ENCODE data around the gene LDLRAD4.

The LDLRAD4 gene

DNA sequence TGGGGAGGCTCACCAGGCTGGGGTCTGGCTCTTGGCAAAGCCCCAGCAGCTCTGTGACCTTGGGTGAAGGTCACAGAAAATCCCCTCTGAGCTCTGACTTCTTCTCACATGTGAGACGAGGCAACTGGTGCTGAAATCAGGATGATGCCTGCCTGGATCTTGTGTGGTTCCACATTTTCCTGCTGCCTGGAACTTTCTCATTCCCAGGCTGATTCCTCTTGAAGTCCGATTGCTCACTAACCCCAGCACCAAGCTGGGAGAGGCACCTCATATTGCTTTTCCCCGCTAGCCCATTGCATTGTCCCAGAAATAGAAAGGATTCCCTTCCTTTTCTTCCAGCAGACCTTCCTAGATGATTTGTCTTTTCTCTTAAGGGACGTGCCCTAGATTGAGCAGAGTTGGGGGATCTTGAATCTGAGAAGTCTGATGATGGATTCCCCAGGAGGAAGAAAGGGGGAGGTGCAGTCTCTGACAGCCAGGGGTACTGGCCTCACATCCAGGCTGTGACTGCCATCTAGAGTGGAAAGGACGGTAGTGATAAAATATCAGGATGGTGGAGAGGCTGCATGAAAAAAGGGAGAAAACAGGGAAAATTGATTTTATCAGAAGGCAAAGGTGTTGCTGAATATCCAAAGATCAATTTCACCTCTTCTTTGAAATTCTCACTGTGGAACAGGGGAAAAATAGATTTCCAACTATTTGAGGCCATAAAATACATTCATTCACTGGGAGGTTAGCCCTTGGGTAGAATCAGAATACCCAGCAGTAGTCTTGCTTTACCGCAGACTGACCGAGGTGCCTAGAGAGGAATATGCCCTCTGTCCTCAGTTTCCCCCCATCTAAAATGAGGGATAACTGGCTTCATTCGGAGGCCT is 411.5 kb downstream of the LDLRAD4 start:
- DNase-seq, result no peak

DNA sequence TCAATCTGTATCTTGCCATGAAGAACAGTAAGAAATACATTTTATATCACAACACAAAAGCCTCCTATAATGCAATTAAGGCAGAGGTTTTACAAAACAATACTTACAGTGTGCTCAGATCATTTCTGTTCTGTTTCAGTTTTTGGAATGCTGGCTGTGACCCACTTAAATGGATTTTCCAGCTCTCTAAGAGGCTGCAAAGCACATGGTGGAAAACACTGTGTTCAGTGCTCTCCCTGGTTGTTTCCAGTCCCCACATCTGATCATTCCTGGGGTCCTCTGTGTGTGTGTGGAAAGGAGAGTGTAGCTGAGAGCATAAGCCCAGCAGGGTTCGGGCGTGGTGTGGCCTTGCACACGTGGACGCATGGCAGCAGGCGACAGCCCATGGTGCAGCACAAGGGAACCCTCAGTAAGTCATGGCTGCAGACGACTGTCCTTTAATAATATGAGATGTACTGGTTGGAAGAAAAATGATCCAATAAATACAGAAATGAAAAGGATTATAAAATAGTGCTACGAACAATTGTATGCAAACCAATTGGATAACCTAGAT is 412.2 kb downstream of the LDLRAD4 start:
- no peak for DNase-seq

GRCh38 chr18:13633700-13634099 is 415.1 kb downstream of the LDLRAD4 start:
- no peak for DNase-seq

DNA sequence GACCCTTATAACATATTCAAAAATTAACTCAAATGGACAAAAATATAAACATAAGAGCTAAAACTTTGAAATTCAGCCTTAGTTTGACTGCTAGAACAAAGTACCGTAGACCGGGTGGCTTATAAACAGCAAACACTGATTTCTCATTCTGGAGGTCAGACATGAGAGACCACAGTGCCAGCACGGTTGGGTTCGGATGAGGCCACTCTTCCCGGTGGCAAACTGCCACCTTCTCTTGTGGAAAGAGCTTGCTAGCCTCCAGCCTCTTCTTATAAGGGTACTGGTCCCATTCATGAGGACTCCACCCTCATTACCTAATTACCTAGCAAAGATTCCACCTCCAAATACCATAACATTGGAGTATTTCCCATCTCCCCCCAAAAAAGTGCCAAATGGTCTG is 416.5 kb downstream of the LDLRAD4 start:
- no peak for DNase-seq

DNA sequence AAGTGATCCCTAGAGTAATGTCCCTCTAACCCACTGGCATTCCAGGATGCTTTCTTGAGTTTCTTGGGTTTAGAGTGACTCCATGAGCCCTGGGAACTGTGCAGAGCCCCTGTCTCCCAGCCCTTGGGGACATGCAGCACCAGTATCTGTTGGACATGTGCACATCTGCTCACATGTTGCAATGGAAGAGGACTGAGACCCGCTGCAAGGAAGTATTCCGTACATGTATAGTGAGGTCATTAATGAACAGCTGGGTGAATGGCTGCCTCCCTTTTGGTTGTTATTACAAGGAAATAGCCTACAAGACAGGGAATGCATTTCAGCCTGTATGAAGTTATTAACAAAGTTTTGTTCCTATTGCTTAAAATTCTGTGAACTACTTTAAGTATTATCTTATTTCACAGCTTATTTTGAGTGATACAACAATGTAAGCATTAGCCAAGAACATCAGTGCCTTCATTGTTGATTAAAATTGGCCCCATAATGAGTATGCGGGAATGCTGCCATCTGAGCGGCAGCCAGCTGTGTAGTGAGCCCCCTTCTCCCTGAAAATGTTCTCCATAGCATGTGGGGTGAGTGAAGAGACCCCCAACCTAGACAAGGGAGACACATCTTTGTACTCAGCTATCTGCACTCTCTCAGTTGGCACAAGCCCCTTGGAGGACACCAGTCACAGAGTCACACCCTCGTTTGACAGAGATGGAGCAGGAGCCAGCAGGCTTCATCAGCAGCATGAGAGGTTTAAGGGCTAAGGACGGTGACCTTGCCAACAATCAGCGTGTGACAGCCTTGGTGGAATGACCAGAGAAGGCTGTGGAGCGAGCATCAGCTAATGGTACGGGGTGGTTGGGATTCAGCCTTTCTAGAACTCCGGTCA is 420.4 kb downstream of the LDLRAD4 start:
- no peak for DNase-seq

DNA sequence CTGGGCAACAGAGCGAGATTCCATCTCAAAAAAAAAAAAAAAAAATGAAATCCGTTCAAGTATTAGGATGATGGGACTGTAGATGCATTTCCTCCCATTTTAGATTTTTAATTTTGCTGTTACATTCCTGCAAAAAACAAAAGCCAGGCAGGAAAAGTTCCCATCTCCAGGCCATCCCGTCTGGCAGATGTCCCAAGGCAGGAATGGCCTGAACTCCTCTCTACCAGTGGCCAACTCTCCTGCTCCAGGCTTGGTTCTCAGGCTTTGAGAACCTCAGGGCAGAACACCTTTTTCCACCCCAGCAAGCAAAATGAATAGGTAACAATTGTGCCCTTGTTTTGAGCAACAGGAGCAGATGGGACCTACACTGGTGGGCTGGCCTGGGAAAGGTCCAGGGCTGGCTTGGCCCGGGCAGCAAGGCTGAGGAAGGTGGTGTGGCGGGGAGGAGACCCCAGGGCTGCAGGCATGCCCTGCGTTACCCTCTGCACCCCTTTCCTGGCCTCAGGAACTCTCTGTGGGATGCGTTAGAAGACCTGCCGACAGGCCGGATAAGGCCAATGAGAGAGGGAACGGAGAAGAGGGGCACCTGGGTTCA is 421.8 kb downstream of the LDLRAD4 start:
- no peak for DNase-seq

- no peak for DNase-seq
Observed at GRCh38 chr18:13641551-13642439, 423.2 kb downstream of the LDLRAD4 start.

DNA sequence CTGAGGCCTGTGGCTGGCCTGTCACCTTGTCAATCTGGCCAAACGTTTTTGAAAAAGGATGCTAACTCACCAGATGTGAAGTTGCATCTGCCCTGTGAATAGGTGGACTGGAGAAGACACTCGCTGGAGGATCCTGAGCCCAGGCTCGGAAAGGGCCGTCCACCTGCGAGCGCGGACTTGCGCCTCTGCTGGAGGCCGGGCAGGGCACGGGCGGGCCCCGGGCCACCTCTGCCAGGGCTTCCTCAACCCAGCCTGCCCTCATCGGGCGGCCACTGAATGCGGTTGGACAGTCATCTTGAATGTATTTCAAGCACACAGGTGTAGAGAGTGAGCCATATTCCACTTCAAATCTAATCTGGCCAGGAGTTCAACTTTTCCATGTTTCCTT is 423.9 kb downstream of the LDLRAD4 start:
- no peak for DNase-seq

- DNase-seq, result no peak
Observed at GRCh38 chr18:13643261-13643751, 424.7 kb downstream of the LDLRAD4 start.

GRCh38 chr18:13645093-13645492 is 426.5 kb downstream of the LDLRAD4 start:
- DNase-seq, result no peak

GRCh38 chr18:13646633-13647032 is 428.1 kb downstream of the LDLRAD4 start:
- no peak for DNase-seq

GRCh38 chr18:13647761-13648160 is 429.2 kb downstream of the LDLRAD4 start:
- no peak for DNase-seq

- no peak for DNase-seq
Observed at GRCh38 chr18:13649397-13650390, 431.1 kb downstream of the LDLRAD4 start.

- DNase-seq, result no peak
Observed at GRCh38 chr18:13653746-13654433, 435.3 kb downstream of the LDLRAD4 start.

DNA sequence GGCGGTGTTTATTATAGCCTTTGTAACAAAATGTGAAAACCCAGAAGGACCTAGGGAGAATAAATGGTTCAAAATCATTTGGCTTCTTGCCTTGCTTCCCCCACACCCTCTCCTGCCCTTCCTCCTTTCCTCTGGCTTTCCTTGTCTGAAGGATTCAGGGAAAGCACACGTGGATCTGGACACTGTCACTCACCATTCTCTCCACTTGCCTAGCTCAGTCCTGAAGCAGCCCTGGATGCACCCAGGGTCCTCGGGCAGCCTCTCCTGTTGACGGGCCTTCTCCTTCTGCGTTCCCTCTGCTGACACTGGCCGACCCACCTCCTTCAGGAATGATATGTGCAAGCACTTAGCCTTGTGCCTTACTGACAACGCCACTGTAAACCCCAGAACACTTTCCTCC is 439.4 kb downstream of the LDLRAD4 start:
- no peak for DNase-seq

- DNase-seq, result no peak
Observed at GRCh38 chr18:13658436-13659204, 440.1 kb downstream of the LDLRAD4 start.

- DNase-seq, result no peak
Observed at GRCh38 chr18:13660510-13660909, 441.9 kb downstream of the LDLRAD4 start.

GRCh38 chr18:13661051-13661778 is 442.7 kb downstream of the LDLRAD4 start:
- no peak for DNase-seq
